Nephron (organoid): ENCODE measurements around the gene PLCD1.
A peak's percentile ranks its signal among the peaks of the same experiment; 100 is the strongest.

ENCODE experiments used
- H3K27ac Mint-ChIP-seq, 3 experiments: 2 replicates each; pipeline ENCODE4 v1.8.0; 2020; ENCODE audit warnings: mixed read lengths in 3 of 3, mild to moderate bottlenecking in 2 of 3, moderate library complexity in 1 of 3
- H3K27me3 Mint-ChIP-seq: 2 replicates; pipeline ENCODE4 v1.8.0; 2021; ENCODE audit warnings: low read depth, mild to moderate bottlenecking, moderate library complexity, mixed read lengths
- H3K36me3 Mint-ChIP-seq: 2 replicates; pipeline ENCODE4 v1.8.0; 2020; ENCODE audit warnings: low read depth, mixed read lengths
- H3K4me1 Mint-ChIP-seq: 2 replicates; pipeline ENCODE4 v1.8.0; 2020; ENCODE audit warnings: mixed read lengths
- H3K4me3 Mint-ChIP-seq, 3 experiments: 2 replicates each; pipeline ENCODE4 v1.8.0; 2020; ENCODE audit warnings: mild to moderate bottlenecking in 3 of 3, mixed read lengths in 3 of 3, moderate library complexity in 2 of 3
- H3K9me3 Mint-ChIP-seq: 2 replicates; pipeline ENCODE4 v1.8.0; 2020; ENCODE audit warnings: mixed read lengths
- TF ChIP-seq, protein P1 (sequence below), 3 experiments: fragments of 200-600 bp; sonication (generic); IDR thresholded peaks; one replicate each; pipeline ENCODE4 v1.5.0; 2021; ENCODE audit warnings: antibody characterized with exemption in 3 of 3; ENCODE audit not compliant: unreplicated experiment in 3 of 3

PLCD1 gene

DNA sequence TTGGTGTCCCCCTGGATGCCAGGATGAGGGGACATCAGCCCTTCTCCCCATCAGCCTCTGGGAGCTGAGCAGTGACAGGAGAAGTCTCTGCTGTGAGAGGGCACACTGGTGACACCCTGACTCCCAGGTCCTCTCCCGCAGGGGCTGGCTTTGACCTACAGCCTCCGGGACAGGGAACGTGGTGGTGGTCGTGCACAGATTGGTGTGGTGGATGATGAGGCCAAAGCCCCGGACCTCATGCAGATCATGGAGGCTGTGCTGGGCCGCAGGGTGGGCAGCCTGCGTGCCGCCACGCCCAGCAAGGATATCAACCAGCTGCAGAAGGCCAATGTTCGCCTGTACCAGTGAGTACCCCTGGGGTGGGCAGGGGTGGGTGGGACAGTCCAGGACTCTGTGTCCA is 32.1 kb downstream of the PLCD1 start:
- H3K4me3 Mint-ChIP-seq = no peak overlapping the region
- H3K27ac Mint-ChIP-seq = peak overlapping the region in 1 of 3 experiments; percentile 61
- TF ChIP-seq, protein P1, sequence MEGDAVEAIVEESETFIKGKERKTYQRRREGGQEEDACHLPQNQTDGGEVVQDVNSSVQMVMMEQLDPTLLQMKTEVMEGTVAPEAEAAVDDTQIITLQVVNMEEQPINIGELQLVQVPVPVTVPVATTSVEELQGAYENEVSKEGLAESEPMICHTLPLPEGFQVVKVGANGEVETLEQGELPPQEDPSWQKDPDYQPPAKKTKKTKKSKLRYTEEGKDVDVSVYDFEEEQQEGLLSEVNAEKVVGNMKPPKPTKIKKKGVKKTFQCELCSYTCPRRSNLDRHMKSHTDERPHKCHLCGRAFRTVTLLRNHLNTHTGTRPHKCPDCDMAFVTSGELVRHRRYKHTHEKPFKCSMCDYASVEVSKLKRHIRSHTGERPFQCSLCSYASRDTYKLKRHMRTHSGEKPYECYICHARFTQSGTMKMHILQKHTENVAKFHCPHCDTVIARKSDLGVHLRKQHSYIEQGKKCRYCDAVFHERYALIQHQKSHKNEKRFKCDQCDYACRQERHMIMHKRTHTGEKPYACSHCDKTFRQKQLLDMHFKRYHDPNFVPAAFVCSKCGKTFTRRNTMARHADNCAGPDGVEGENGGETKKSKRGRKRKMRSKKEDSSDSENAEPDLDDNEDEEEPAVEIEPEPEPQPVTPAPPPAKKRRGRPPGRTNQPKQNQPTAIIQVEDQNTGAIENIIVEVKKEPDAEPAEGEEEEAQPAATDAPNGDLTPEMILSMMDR (IDR thresholded peaks at IDR 0.05; ENCODE audit: unreplicated experiment in 3 of 3) = no peak
- peaks cover 10% of the 10 kb centered on the region for H3K27me3 Mint-ChIP-seq
- peaks cover 8% of the 10 kb centered on the region for H3K36me3 Mint-ChIP-seq
- peaks cover 47% of the 10 kb centered on the region for H3K4me1 Mint-ChIP-seq
- H3K9me3 Mint-ChIP-seq = no peaks in the 10 kb centered on the region

DNA sequence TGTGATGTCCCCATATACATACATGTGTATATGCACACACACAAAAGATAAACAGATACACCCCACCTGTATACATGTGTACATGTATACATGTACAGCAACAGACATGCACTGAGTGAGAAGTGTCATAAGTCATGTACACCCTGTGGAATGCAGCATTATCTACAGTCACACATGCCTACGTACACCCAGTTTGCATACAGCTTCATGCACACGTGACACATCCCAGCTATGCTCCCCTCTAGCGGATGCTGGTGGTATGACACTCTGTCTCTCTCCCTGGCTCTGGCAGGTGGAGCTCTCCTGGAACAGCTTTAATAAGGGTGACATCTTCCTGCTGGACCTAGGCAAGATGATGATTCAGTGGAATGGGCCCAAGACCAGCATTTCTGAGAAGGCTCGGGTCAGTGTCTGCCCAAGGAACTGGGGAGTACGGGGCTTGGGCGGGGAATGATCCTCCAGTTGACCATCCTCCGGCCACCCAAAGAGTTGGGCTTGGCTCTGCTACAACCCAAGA is 32.6 kb downstream of the PLCD1 start:
- TF ChIP-seq, protein P1 (IDR thresholded peaks at IDR 0.05; ENCODE audit: unreplicated experiment in 3 of 3) = peak; percentile 85 to 90 (median 86)
- Mint-ChIP-seq H3K4me1 (peaks cover 47% of the 10 kb centered on the region), H3K9me3 (no peaks in the 10 kb centered on the region), H3K4me3 (peak overlapping the region; percentile 14 to 95 (median 72)), H3K36me3 (peaks cover 8% of the 10 kb centered on the region), H3K27ac (peak overlapping the region; percentile 29 to 78 (median 61)), H3K27me3 (peaks cover 13% of the 10 kb centered on the region)

- TF ChIP-seq, protein P1 (IDR thresholded peaks at IDR 0.05; ENCODE audit: unreplicated experiment in 3 of 3) = no peak
- H3K27me3 Mint-ChIP-seq = peaks cover 17% of the 10 kb centered on the region
- peak overlapping the region; percentile 91 to 98 (median 92) for H3K27ac Mint-ChIP-seq
- peak overlapping the region in 2 of 3 experiments; percentile 8 to 95 for H3K4me3 Mint-ChIP-seq
- no peaks in the 10 kb centered on the region for H3K9me3 Mint-ChIP-seq
- H3K36me3 Mint-ChIP-seq = peaks cover 8% of the 10 kb centered on the region
- peaks cover 47% of the 10 kb centered on the region for H3K4me1 Mint-ChIP-seq
These were observed 33.5 kb downstream of the PLCD1 start for GRCh38 chr3:37995652-37996641.

- TF ChIP-seq, protein P1 (IDR thresholded peaks at IDR 0.05; ENCODE audit: unreplicated experiment in 3 of 3) = no peak
- Mint-ChIP-seq H3K9me3 (no peaks in the 10 kb centered on the region), H3K4me1 (peaks cover 44% of the 10 kb centered on the region), H3K36me3 (peaks cover 8% of the 10 kb centered on the region), H3K27ac (peak overlapping the region; percentile 91 to 98 (median 92)), H3K4me3 (peak overlapping the region; percentile 93 to 96 (median 95)), H3K27me3 (peaks cover 17% of the 10 kb centered on the region)
These were observed 34.8 kb downstream of the PLCD1 start for GRCh38 chr3:37994639-37994972.

- TF ChIP-seq, protein P1 (IDR thresholded peaks at IDR 0.05; ENCODE audit: unreplicated experiment in 3 of 3) = no peak
- peak overlapping the region; percentile 91 to 98 (median 92) for H3K27ac Mint-ChIP-seq
- H3K4me1 Mint-ChIP-seq = peaks cover 43% of the 10 kb centered on the region
- peaks cover 8% of the 10 kb centered on the region for H3K36me3 Mint-ChIP-seq
- H3K4me3 Mint-ChIP-seq = peak overlapping the region; percentile 93 to 96 (median 95)
- H3K27me3 Mint-ChIP-seq = peaks cover 17% of the 10 kb centered on the region
- no peaks in the 10 kb centered on the region for H3K9me3 Mint-ChIP-seq
These were observed 35.4 kb downstream of the PLCD1 start for GRCh38 chr3:37993820-37994638.
